SU-DHL-6 (cell line): ENCODE measurements around the gene NRBF2.

Source experiments
- H2AFZ ChIP-seq: fragments of 200-600 bp; sonication (generic); 2 replicates; pipeline ENCODE4 v1.6.1; 2014; ENCODE audit warnings: low read depth, mild to moderate bottlenecking, moderate library complexity, mixed read lengths, antibody characterized with exemption, low read length; ENCODE audit not compliant: severe bottlenecking
- H3F3A ChIP-seq: fragments of 200-600 bp; shearing (Covaris generic); 2 replicates; pipeline ENCODE4 v1.6.0; 2016; ENCODE audit warnings: antibody characterized with exemption, mild to moderate bottlenecking; ENCODE audit not compliant: insufficient read depth
- H3K27ac ChIP-seq: fragments of 200-600 bp; sonication (generic); 2 replicates; pipeline ENCODE4 v1.5.1; 2016; ENCODE audit warnings: low read depth, mild to moderate bottlenecking, low read length, moderate library complexity, mixed read lengths
- H3K27me3 ChIP-seq: fragments of 200-600 bp; sonication (generic), shearing (Covaris generic); 2 replicates; pipeline ENCODE4 v1.6.0; 2014; ENCODE audit warnings: mild to moderate bottlenecking, low read length
- H3K36me3 ChIP-seq: fragments of 200-600 bp; sonication (generic); 2 replicates; pipeline ENCODE4 v1.6.1; 2014; ENCODE audit warnings: mild to moderate bottlenecking, low read length, mixed read lengths
- H3K4me2 ChIP-seq: fragments of 300-600, 200-600 bp; shearing (Covaris generic), sonication (generic); 2 replicates; pipeline ENCODE4 v1.6.0; 2014; ENCODE audit warnings: low read length, low read depth, mild to moderate bottlenecking; ENCODE audit not compliant: poor library complexity, severe bottlenecking
- H3K4me3 ChIP-seq: fragments of 200-600 bp; sonication (generic); 2 replicates; pipeline ENCODE4 v1.5.1; 2014; ENCODE audit warnings: antibody characterized with exemption, low read length, mild to moderate bottlenecking, mixed read lengths; ENCODE audit not compliant: insufficient read depth, poor library complexity, severe bottlenecking
- H3K79me2 ChIP-seq: fragments of 200-600 bp; sonication (generic); 2 replicates; pipeline ENCODE4 v1.6.1; 2014; ENCODE audit warnings: mild to moderate bottlenecking, low read length, moderate library complexity; ENCODE audit not compliant: insufficient read depth
- H3K9ac ChIP-seq: fragments of 200-600 bp; sonication (generic); 2 replicates; pipeline ENCODE4 v1.7.0; 2014; ENCODE audit warnings: mild to moderate bottlenecking, low read length
- H3K9me2 ChIP-seq: fragments of 200-600 bp; sonication (generic); replicated peaks from 2 replicates; pipeline ENCODE4 v1.6.1; 2014; ENCODE audit warnings: low read length; ENCODE audit not compliant: insufficient read depth
- H3K9me3 ChIP-seq: fragments of 200-600 bp; sonication (generic); 2 replicates; pipeline ENCODE4 v1.6.1; 2014; ENCODE audit warnings: low read length, mixed read lengths; ENCODE audit not compliant: insufficient read depth
- H4K20me1 ChIP-seq: fragments of 200-600 bp; sonication (generic); 2 replicates; pipeline ENCODE4 v1.6.1; 2014; ENCODE audit warnings: low read depth, mild to moderate bottlenecking, antibody characterized with exemption, low read length, moderate library complexity, mixed read lengths
- EZH2phosphoT487 ChIP-seq: fragments of 200-600 bp; sonication (generic), shearing (Covaris generic); conservative IDR thresholded peaks from 2 replicates; pipeline ENCODE4 v1.6.1; 2018; ENCODE audit warnings: mild to moderate bottlenecking, antibody characterized with exemption, low read length, moderate library complexity, mixed read lengths
- TF ChIP-seq, protein P1 (sequence below): fragments of 200-600 bp; sonication (generic); IDR thresholded peaks from one replicate; pipeline ENCODE4 v1.5.1; 2017; ENCODE audit warnings: antibody characterized with exemption, mild to moderate bottlenecking, low read length, moderate library complexity; ENCODE audit not compliant: insufficient read depth, poor library complexity, severe bottlenecking

Gene NRBF2

DNA sequence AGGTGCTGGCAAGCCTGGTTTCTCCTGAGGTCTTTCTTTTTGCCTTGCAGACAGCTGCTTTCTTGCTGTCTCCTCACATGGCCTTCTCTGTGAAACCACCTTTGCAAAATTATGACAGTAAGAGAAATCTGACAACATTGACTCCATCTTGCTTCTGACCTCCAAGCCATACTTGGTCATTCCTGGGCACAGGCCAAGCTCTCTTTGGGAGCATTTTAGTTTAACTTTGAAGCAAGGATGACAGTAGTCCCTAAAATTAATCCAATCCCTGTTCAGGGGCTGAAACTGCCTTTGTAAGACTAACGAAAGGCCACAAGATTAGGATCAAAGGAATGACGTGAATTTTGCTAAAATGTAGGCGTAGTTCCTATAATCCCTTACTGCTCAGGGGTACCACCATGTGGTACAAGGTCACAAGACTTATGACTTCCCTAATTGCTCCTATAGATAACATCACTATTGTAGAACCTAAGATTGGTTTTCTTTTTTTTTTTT is 25.1 kb upstream of the NRBF2 start:
- Histone ChIP-seq H2AFZ (no peak overlapping the region), H3F3A (no peaks in the 10 kb centered on the region)

DNA sequence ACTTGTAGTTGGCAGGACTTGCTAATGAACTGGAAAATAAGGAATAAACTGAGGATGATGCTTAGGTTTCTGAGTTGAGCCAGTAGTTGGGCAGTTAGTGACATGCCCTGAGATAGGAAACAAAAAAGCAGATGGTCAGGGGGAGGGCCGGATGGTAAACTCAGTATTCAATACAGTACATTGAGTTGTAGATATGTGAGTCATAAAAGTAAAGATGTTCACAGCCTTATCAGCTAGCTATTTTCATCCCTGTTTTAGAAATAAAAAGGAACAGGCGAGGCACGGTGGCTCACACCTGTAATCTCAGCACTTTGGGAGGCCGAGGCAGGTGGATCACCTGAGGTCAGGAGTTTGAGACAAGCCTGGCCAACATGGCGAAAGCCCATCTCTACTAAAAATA is 22.2 kb upstream of the NRBF2 start:
- no peaks in the 10 kb centered on the region for H3K27me3 ChIP-seq
- H3K9me2 ChIP-seq = no peaks in the 10 kb centered on the region
- no peak overlapping the region for H3K4me3 ChIP-seq
- no peak overlapping the region for H3K9ac ChIP-seq
- no peaks in the 10 kb centered on the region for H3K9me3 ChIP-seq
- H3K4me2 ChIP-seq = no peak overlapping the region
- no peaks in the 10 kb centered on the region for H3K36me3 ChIP-seq
- H3K27ac ChIP-seq = no peak overlapping the region
- no peak overlapping the region for H2AFZ ChIP-seq
- no peaks in the 10 kb centered on the region for H4K20me1 ChIP-seq
- TF ChIP-seq, protein P1, sequence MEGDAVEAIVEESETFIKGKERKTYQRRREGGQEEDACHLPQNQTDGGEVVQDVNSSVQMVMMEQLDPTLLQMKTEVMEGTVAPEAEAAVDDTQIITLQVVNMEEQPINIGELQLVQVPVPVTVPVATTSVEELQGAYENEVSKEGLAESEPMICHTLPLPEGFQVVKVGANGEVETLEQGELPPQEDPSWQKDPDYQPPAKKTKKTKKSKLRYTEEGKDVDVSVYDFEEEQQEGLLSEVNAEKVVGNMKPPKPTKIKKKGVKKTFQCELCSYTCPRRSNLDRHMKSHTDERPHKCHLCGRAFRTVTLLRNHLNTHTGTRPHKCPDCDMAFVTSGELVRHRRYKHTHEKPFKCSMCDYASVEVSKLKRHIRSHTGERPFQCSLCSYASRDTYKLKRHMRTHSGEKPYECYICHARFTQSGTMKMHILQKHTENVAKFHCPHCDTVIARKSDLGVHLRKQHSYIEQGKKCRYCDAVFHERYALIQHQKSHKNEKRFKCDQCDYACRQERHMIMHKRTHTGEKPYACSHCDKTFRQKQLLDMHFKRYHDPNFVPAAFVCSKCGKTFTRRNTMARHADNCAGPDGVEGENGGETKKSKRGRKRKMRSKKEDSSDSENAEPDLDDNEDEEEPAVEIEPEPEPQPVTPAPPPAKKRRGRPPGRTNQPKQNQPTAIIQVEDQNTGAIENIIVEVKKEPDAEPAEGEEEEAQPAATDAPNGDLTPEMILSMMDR = no peak
- no peak for TF ChIP-seq EZH2phosphoT487
- H3K79me2 ChIP-seq = no peaks in the 10 kb centered on the region
- no peaks in the 10 kb centered on the region for H3F3A ChIP-seq

More for the DNA sequence above, 25.1 kb upstream of the NRBF2 start:
- TF ChIP-seq EZH2phosphoT487 = no peak
- TF ChIP-seq, protein P1 = no peak
- Histone ChIP-seq H3K4me3 (no peak overlapping the region), H3K9me3 (no peaks in the 10 kb centered on the region), H3K9ac (no peak overlapping the region), H3K4me2 (no peak overlapping the region), H3K27ac (no peak overlapping the region), H4K20me1 (no peaks in the 10 kb centered on the region), H3K9me2 (no peaks in the 10 kb centered on the region), H3K36me3 (no peaks in the 10 kb centered on the region), H3K27me3 (no peaks in the 10 kb centered on the region), H3K79me2 (no peaks in the 10 kb centered on the region)

DNA sequence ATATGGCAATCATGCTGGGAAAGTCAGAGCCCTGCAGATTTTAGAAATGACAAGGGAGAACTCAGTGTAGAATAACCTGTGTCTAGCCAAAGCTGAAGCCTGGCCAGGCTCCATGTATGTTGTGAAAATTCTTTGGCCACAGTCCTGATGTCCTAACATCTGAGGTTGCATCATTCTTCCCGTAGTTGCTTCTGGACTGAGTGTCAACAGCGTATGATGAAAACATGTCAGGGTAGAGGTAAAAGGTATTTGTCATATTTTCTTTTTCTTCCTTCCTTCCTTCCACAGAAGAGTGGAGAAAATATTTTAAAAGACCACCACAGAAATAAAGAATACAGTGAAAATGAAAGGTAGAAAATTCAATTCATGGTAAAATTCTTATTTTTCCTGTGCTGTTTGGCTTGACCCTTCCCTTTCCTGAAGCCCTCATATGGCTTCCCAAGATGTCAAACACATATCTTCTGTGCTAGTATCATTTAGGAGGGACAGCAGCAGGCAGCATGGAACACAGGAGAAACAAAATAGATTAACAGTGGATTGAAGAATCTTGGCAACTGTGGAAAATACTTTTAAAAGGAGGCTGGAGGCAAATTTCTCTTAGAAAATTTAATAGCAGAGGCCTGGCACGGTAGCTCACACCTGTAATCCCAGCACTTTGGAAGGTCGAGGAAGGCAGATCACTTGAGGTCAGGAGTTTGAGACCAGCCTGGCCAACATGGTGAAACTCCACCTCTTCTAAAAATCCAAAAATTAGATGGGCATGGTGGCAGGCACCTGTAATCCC is 18.9 kb upstream of the NRBF2 start:
- Histone ChIP-seq H3K9me3 (no peaks in the 10 kb centered on the region), H3K9ac (no peak overlapping the region), H3K4me3 (no peak overlapping the region), H3K27me3 (no peaks in the 10 kb centered on the region), H3K79me2 (no peaks in the 10 kb centered on the region), H3K27ac (no peak overlapping the region), H3K36me3 (no peaks in the 10 kb centered on the region), H4K20me1 (no peaks in the 10 kb centered on the region), H3F3A (no peaks in the 10 kb centered on the region), H3K9me2 (no peaks in the 10 kb centered on the region), H3K4me2 (no peak overlapping the region), H2AFZ (no peak overlapping the region)
- TF ChIP-seq EZH2phosphoT487 = no peak
- TF ChIP-seq, protein P1 = no peak
